ENCODE measurements around the gene BLTP2.
A peak's percentile ranks its signal among the peaks of the same experiment; 100 is the strongest.

The BLTP2 gene

GRCh38 chr17:28644787-28645575 lies at the start of gene BLTP2 (continued):
- TF ChIP-seq ZNF654 (tag by site-specific recombination; IDR thresholded peaks at IDR 0.05; ENCODE audit: low read depth) = no peak
- 0 out of 2 replicates have a peak, but pooled peaks have one; percentile 35 for TF ChIP-seq ZNF639 (tag by site-specific recombination; IDR thresholded peaks at IDR 0.05)
- TF ChIP-seq ZNF184 (tag by site-specific recombination; IDR thresholded peaks at IDR 0.05) = no peak
- no peak for TF ChIP-seq ZFP41 (tag by site-specific recombination; IDR thresholded peaks at IDR 0.05; ENCODE audit: borderline replicate concordance)
- TF ChIP-seq SCRT1 (tag by site-specific recombination; IDR thresholded peaks at IDR 0.05; ENCODE audit: borderline replicate concordance) = no peak
- TF ChIP-seq ZFP3 (tag by site-specific recombination; IDR thresholded peaks at IDR 0.05; ENCODE audit: low read depth) = no peak
- no peak for TF ChIP-seq ZNF138 (tag by site-specific recombination; IDR thresholded peaks at IDR 0.05; ENCODE audit: borderline replicate concordance)
- no peak for TF ChIP-seq ZNF626 (tag by site-specific recombination; IDR thresholded peaks at IDR 0.05)
- TF ChIP-seq PRDM4 (tag by site-specific recombination; IDR thresholded peaks at IDR 0.05) = no peak
- no peak for TF ChIP-seq ZNF23 (tag by site-specific recombination; IDR thresholded peaks at IDR 0.05; ENCODE audit: borderline replicate concordance)
- no peak for TF ChIP-seq ZNF707 (tag by site-specific recombination; IDR thresholded peaks at IDR 0.05)
- TF ChIP-seq GLI2 (tag by site-specific recombination; IDR thresholded peaks at IDR 0.05; ENCODE audit: borderline replicate concordance, low read depth) = no peak
- TF ChIP-seq MZF1 (tag by site-specific recombination; IDR thresholded peaks at IDR 0.05; ENCODE audit: borderline replicate concordance) = 0 out of 2 replicates have a peak, but pooled peaks have one; percentile 13
- TF ChIP-seq ZNF266 (tag by site-specific recombination; IDR thresholded peaks at IDR 0.05; ENCODE audit: low read depth) = no peak
- TF ChIP-seq ZNF747 (tag by site-specific recombination; IDR thresholded peaks at IDR 0.05) = no peak
- TF ChIP-seq BCL11A (tag by site-specific recombination; IDR thresholded peaks at IDR 0.05; ENCODE audit: low read depth) = no peak
- TF ChIP-seq ZNF350 (tag by site-specific recombination; IDR thresholded peaks at IDR 0.05) = no peak
- no peak for TF ChIP-seq ZNF19 (tag by site-specific recombination; IDR thresholded peaks at IDR 0.05; ENCODE audit: low read depth)
- TF ChIP-seq ZBTB49 (tag by site-specific recombination; IDR thresholded peaks at IDR 0.05; ENCODE audit: low read depth) = no peak
- no peak for TF ChIP-seq ZNF596 (tag by site-specific recombination; IDR thresholded peaks at IDR 0.05)
- no peak for TF ChIP-seq ZNF114 (tag by site-specific recombination; IDR thresholded peaks at IDR 0.05)
- TF ChIP-seq ZNF777 (tag by site-specific recombination; IDR thresholded peaks at IDR 0.05; ENCODE audit: borderline replicate concordance) = no peak
- no peak for TF ChIP-seq ZNF645 (tag by site-specific recombination; IDR thresholded peaks at IDR 0.05)
- TF ChIP-seq ZSCAN18 (tag by site-specific recombination; IDR thresholded peaks at IDR 0.05) = no peak
- no peak for TF ChIP-seq BCL6B (tag by site-specific recombination; IDR thresholded peaks at IDR 0.05)
- peak; percentile 84 for TF ChIP-seq KLF8 (tag by site-specific recombination; IDR thresholded peaks at IDR 0.05)
- TF ChIP-seq ZNF169 (tag by site-specific recombination; IDR thresholded peaks at IDR 0.05) = no peak
- no peak for TF ChIP-seq ZSCAN23 (tag by site-specific recombination; IDR thresholded peaks at IDR 0.05)
- TF ChIP-seq ZNF324 (tag by site-specific recombination; IDR thresholded peaks at IDR 0.05) = no peak; the same call in 1 of the 2 replicates
- TF ChIP-seq ZNF785 (tag by site-specific recombination; IDR thresholded peaks at IDR 0.05) = no peak
